Endothelial cell of umbilical vein (primary cell): ENCODE results near the gene ARHGAP42. TPM values are rescaled to one million over a fixed set of nuclear protein-coding genes. Genes with fewer than 3 reads are reported as not detected.

Experiments used
- BruUV-seq: library from RNA; stranded (reverse); fragments of 400-500 nt; replicated peaks from 2 replicates; lab custom pipeline; 2021; lab: Mats Ljungman, UMichigan
- CTCF ChIA-PET: fragments of 300-600, 350-600 bp; sonication (Branson Sonifier 250); formaldehyde crosslinking; loops from one replicate; lab custom pipeline; 2021; ENCODE audit warnings: antibody characterized with exemption, inconsistent platforms; lab: Charles Lee
- POLR2A ChIA-PET: fragments of 300-600, 350-600 bp; sonication (Branson Sonifier 250); formaldehyde crosslinking; loops from one replicate; lab custom pipeline; 2021; ENCODE audit warnings: antibody characterized with exemption, inconsistent platforms; lab: Charles Lee
- DNase-seq: peaks from one replicate; pipeline ENCODE4 v3.0.0-alpha.2; 2011; ENCODE audit warnings: low read depth, low spot score
- FAIRE-seq: peaks from 2 replicates; lab custom pipeline; 2011; peaks lifted over from hg19 to GRCh38; lab: Jason Lieb, UNC
- H2AFZ ChIP-seq: 2 replicates; pipeline ENCODE4 v1.6.0; 2012; ENCODE audit warnings: low read depth, low read length, control low read depth, inconsistent platforms
- H3K27ac ChIP-seq: 2 replicates; pipeline ENCODE4 v1.5.1; 2011; ENCODE audit warnings: low read depth, mild to moderate bottlenecking, control low read depth, low read length, moderate library complexity; ENCODE audit not compliant: insufficient read depth
- H3K27me3 ChIP-seq, 2 experiments: 2 replicates each; pipeline versions ENCODE4 v1.6.0 to v1.6.1; 2011; ENCODE audit warnings: low read length in 2 of 2, mixed read lengths in 1 of 2; ENCODE audit not compliant: control insufficient read depth in 2 of 2, insufficient read depth in 2 of 2
- H3K36me3 ChIP-seq, 2 experiments: 2 replicates in 1 of 2; 3 replicates in 1 of 2; pipeline ENCODE4 v1.5.1; 2011; ENCODE audit warnings: low read length in 2 of 2, mild to moderate bottlenecking in 1 of 2, moderate library complexity in 1 of 2; ENCODE audit not compliant: control insufficient read depth in 2 of 2, insufficient read depth in 2 of 2; ENCODE audit errors: extremely low read depth in 1 of 2
- H3K4me1 ChIP-seq: 3 replicates; pipeline ENCODE4 v1.5.1; 2011; ENCODE audit warnings: mild to moderate bottlenecking, low read length; ENCODE audit not compliant: control insufficient read depth, insufficient read depth; ENCODE audit errors: extremely low read depth
- H3K4me2 ChIP-seq: 2 replicates; pipeline ENCODE4 v1.6.1; 2011; ENCODE audit warnings: low read length, control low read depth, mixed read lengths; ENCODE audit not compliant: insufficient read depth
- H3K4me3 ChIP-seq, 3 experiments: fragments of 200-600 bp in 1 of 3; sonication (generic), shearing (Covaris generic) in 1 of 3; replicated peaks in 1 of 3; 2 replicates each; pipeline ENCODE4 v1.5.1; 2011 to 2016; ENCODE audit warnings: control low read depth in 3 of 3, low read length in 3 of 3, mild to moderate bottlenecking in 2 of 3, inconsistent platforms in 1 of 3, low read depth in 1 of 3, moderate library complexity in 1 of 3; ENCODE audit not compliant: insufficient read depth in 1 of 3
- H3K79me2 ChIP-seq: 2 replicates; pipeline ENCODE4 v1.6.0; 2012; ENCODE audit warnings: low read length, inconsistent platforms; ENCODE audit not compliant: control insufficient read depth, insufficient read depth
- H3K9ac ChIP-seq: replicated peaks from 2 replicates; pipeline ENCODE3; 2011; ENCODE audit warnings: low read length, control low read depth; ENCODE audit not compliant: insufficient read depth; ENCODE audit errors: extremely low read depth
- H3K9me1 ChIP-seq: replicated peaks from 3 replicates; pipeline ENCODE4 v1.6.0; 2011; ENCODE audit warnings: mild to moderate bottlenecking, low read length; ENCODE audit not compliant: control insufficient read depth, insufficient read depth; ENCODE audit errors: extremely low read depth
- H3K9me3 ChIP-seq: replicated peaks from 2 replicates; pipeline ENCODE4 v1.5.1; 2012; ENCODE audit warnings: low read length, inconsistent platforms; ENCODE audit not compliant: control insufficient read depth, insufficient read depth
- H4K20me1 ChIP-seq: replicated peaks from 2 replicates; pipeline ENCODE3; 2011; ENCODE audit warnings: mild to moderate bottlenecking, low read length; ENCODE audit not compliant: control insufficient read depth, insufficient read depth; ENCODE audit errors: extremely low read depth
- EZH2 ChIP-seq: IDR thresholded peaks from 2 replicates; pipeline ENCODE4 v1.6.1; 2012; ENCODE audit warnings: borderline replicate concordance, low read depth, mild to moderate bottlenecking, moderate library complexity, low read length, inconsistent platforms; ENCODE audit not compliant: severe bottlenecking
- FOS ChIP-seq: IDR thresholded peaks from 2 replicates; pipeline ENCODE4 v1.6.1; 2011; ENCODE audit warnings: mild to moderate bottlenecking, low read length, moderate library complexity, borderline replicate concordance; ENCODE audit not compliant: insufficient read depth
- GATA2 ChIP-seq: IDR thresholded peaks from 2 replicates; pipeline ENCODE4 v1.7.0; 2011; ENCODE audit warnings: low read depth, mild to moderate bottlenecking, moderate library complexity, mixed read lengths, low read length; ENCODE audit not compliant: insufficient read length, insufficient read depth
- JUN ChIP-seq: IDR thresholded peaks from 2 replicates; pipeline ENCODE4 v1.6.1; 2011; ENCODE audit warnings: borderline replicate concordance, low read depth; ENCODE audit not compliant: insufficient read length, insufficient read depth
- MAX ChIP-seq: IDR thresholded peaks from 2 replicates; pipeline ENCODE4 v1.6.1; 2011; ENCODE audit not compliant: insufficient read depth, insufficient read length
- MYC ChIP-seq: IDR thresholded peaks from one replicate; pipeline ENCODE4 v1.6.1; 2011; ENCODE audit warnings: mild to moderate bottlenecking, low read depth, low read length
- POLR2A ChIP-seq: IDR thresholded peaks from 2 replicates; pipeline ENCODE4 v1.6.1; 2012; ENCODE audit warnings: low read depth, mild to moderate bottlenecking, control low read depth, low read length
- POLR2AphosphoS5 ChIP-seq: IDR thresholded peaks from 2 replicates; pipeline ENCODE4 v1.6.1; 2012; ENCODE audit warnings: low read depth, mild to moderate bottlenecking, control low read depth, low read length, moderate library complexity; ENCODE audit not compliant: insufficient read depth
- dilution Hi-C: fragments of 300-500 bp; cut with MboI; formaldehyde crosslinking; loops from one replicate; pipeline ENCODE4 v1.15.0; 2019; ENCODE audit warnings: low sequenced_read_pairs; ENCODE audit not compliant: extremely low pct_ligation_motif_present
- intact Hi-C: fragments of 100-400 bp; cut with micrococcal nuclease; formaldehyde crosslinking; loops from one replicate; pipeline ENCODE4 v1.10.0; 2022
- polyA plus RNA-seq, 4 experiments: library from polyadenylated mRNA; depleted of rRNA in 3 of 4; stranded (reverse) in 3 of 4; unstranded in 1 of 4; fragments of >200 nt; gene quantifications; 2 replicates each; pipeline versions ENCODE4 v1.2.1 to v1.2.3, GENCODE V29; 2011 to 2012; ENCODE audit warnings: missing spikeins in 1 of 4
- total RNA-seq: library from RNA; stranded (reverse); gene quantifications from 2 replicates; pipeline ENCODE4 v1.2.3, GENCODE V29; 2021
- TF ChIP-seq, protein P1 (sequence below), 2 donors: IDR thresholded peaks; 1 replicate in 1 of 2; 2 replicates in 1 of 2; pipeline ENCODE4 v1.5.1; 2011; ENCODE audit warnings: low read length in 2 of 2, mild to moderate bottlenecking in 2 of 2, moderate library complexity in 2 of 2, control low read depth in 1 of 2, inconsistent platforms in 1 of 2, low read depth in 1 of 2; ENCODE audit not compliant: insufficient read depth in 1 of 2; ENCODE audit errors: extremely low read depth in 1 of 2

The ARHGAP42 gene
- total and polyA plus RNA-seq, 2 donors (not counting 3 experiments of a cell fraction or from before 2014, with no cell fraction given), result 1.8 to 2.4 TPM

GRCh38 chr11:100681064-100681502 lies 6.0 kb upstream of the ARHGAP42 start:
- intact Hi-C loops, result no loop called here
- Histone ChIP-seq H3K36me3 (no peaks in the 10 kb centered on the region), H2AFZ (peak overlapping the region; percentile 41), H4K20me1 (no peaks in the 10 kb centered on the region), H3K79me2 (no peaks in the 10 kb centered on the region), H3K4me3 (no peak overlapping the region), H3K9me1 (no peaks in the 10 kb centered on the region), H3K4me1 (no peaks in the 10 kb centered on the region), H3K9me3 (no peaks in the 10 kb centered on the region), H3K9ac (no peak overlapping the region), H3K27ac (no peak overlapping the region), H3K4me2 (no peak overlapping the region), H3K27me3 (no peaks in the 10 kb centered on the region)
- dilution Hi-C loops, result no loop called here
- ChIA-PET CTCF (interaction anchor here (0.8 to 7.3 kb wide), 9 partner anchors 12 to 168 kb away, joined by 3 to 74 read pairs (median 3); no protein-coding TSS in a partner anchor), POLR2A (no interaction called here)
- FAIRE-seq (no peak), DNase-seq (no peak)
- TF ChIP-seq POLR2AphosphoS5 (no peak), MAX (no peak), MYC (no peak), JUN (no peak), FOS (no peak), POLR2A (no peak), EZH2 (no peak), GATA2 (no peak)
- TF ChIP-seq, protein P1, sequence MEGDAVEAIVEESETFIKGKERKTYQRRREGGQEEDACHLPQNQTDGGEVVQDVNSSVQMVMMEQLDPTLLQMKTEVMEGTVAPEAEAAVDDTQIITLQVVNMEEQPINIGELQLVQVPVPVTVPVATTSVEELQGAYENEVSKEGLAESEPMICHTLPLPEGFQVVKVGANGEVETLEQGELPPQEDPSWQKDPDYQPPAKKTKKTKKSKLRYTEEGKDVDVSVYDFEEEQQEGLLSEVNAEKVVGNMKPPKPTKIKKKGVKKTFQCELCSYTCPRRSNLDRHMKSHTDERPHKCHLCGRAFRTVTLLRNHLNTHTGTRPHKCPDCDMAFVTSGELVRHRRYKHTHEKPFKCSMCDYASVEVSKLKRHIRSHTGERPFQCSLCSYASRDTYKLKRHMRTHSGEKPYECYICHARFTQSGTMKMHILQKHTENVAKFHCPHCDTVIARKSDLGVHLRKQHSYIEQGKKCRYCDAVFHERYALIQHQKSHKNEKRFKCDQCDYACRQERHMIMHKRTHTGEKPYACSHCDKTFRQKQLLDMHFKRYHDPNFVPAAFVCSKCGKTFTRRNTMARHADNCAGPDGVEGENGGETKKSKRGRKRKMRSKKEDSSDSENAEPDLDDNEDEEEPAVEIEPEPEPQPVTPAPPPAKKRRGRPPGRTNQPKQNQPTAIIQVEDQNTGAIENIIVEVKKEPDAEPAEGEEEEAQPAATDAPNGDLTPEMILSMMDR (IDR thresholded peaks at IDR 0.05; ENCODE audit: extremely low read depth in 1 of 2, insufficient read depth in 1 of 2, low read depth in 1 of 2, low read length in 2 of 2), result no peak
- no TSS peak for BruUV-seq
